ENCODE data around the gene FNDC3B.

Gene FNDC3B

DNA sequence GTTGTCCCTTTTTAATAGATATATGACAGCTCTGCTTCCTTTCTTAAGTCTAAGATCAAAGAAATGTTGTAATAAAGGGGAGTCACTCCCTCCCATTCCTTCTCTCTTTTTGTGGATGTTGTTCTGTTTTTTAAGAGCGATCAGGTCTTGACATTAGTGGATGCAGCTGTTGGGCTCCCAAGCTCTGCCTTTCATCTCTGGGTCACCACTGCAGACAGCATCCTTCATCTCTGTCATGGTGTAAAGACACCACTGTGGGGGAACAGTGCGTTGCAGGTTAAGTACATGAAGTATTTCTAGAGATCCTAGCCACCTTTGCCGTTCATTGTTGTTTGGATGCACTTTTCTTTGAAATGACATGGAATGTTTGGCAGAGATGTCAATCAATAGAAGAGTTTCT lies 17.7 kb downstream of the FNDC3B start:
- no peak overlapping the region for H3K27ac ChIP-seq
- TF ChIP-seq CTCF (IDR thresholded peaks at IDR 0.05) (no peak), ZFX (IDR thresholded peaks at IDR 0.05; ENCODE audit: borderline replicate concordance) (no peak)

- H3K27ac ChIP-seq = no peak overlapping the region
- TF ChIP-seq CTCF (IDR thresholded peaks at IDR 0.05) = no peak
- TF ChIP-seq ZFX (IDR thresholded peaks at IDR 0.05; ENCODE audit: borderline replicate concordance) = no peak
These were observed 18.4 kb downstream of the FNDC3B start for GRCh38 chr3:172057624-172058327.

- H3K27ac ChIP-seq = no peak overlapping the region
- TF ChIP-seq CTCF (IDR thresholded peaks at IDR 0.05) = no peak
- no peak for TF ChIP-seq ZFX (IDR thresholded peaks at IDR 0.05; ENCODE audit: borderline replicate concordance)
These were observed 20.2 kb downstream of the FNDC3B start for GRCh38 chr3:172059532-172059931.

GRCh38 chr3:172060234-172060633 lies 20.9 kb downstream of the FNDC3B start:
- TF ChIP-seq CTCF (IDR thresholded peaks at IDR 0.05) = no peak
- no peak overlapping the region for H3K27ac ChIP-seq

DNA sequence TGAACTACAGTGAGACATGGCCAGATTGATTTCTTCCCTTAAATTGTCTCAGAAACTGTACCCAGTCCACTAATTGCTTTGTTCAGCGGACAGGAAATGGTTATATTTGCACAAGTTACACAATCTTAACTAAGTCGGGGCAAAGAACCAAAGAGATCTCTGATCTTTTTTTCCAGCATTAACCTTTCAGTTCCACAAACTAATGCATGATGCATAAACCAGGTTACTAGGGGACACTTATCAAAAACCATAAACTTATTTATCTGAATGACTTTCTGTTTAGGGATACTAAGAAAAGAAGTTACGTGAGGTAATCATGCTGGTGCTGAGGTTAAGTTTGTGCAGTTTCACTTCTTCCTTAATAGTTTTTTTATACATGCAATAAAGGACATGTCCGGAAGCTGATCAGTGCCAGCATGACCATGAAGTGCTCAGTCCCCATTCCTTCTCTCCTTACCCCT lies 22.4 kb downstream of the FNDC3B start:
- H3K27ac ChIP-seq = no peak overlapping the region
- TF ChIP-seq ZFX (IDR thresholded peaks at IDR 0.05; ENCODE audit: borderline replicate concordance) = no peak

DNA sequence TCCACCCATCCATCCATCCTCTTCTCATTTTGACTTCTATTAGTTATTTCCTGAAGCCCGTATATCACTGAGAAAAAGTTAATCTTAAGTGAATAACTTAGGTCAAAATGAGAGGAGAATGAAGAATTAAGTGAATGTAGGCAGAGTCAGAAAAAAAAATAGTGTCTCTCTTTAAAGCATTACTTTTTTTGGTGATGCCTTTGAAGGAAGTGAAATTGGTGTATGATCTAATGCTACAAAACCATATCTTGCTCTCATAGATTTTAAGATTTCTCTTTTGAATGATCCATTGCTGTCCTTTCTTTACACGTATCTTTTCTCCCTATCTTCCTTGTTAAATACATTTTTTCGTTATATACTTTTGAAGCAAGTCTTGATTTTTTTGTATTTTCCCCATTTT lies 23.4 kb downstream of the FNDC3B start:
- H3K27ac ChIP-seq = no peak overlapping the region
- no peak for TF ChIP-seq ZFX (IDR thresholded peaks at IDR 0.05; ENCODE audit: borderline replicate concordance)
- no peak for TF ChIP-seq CTCF (IDR thresholded peaks at IDR 0.05)

DNA sequence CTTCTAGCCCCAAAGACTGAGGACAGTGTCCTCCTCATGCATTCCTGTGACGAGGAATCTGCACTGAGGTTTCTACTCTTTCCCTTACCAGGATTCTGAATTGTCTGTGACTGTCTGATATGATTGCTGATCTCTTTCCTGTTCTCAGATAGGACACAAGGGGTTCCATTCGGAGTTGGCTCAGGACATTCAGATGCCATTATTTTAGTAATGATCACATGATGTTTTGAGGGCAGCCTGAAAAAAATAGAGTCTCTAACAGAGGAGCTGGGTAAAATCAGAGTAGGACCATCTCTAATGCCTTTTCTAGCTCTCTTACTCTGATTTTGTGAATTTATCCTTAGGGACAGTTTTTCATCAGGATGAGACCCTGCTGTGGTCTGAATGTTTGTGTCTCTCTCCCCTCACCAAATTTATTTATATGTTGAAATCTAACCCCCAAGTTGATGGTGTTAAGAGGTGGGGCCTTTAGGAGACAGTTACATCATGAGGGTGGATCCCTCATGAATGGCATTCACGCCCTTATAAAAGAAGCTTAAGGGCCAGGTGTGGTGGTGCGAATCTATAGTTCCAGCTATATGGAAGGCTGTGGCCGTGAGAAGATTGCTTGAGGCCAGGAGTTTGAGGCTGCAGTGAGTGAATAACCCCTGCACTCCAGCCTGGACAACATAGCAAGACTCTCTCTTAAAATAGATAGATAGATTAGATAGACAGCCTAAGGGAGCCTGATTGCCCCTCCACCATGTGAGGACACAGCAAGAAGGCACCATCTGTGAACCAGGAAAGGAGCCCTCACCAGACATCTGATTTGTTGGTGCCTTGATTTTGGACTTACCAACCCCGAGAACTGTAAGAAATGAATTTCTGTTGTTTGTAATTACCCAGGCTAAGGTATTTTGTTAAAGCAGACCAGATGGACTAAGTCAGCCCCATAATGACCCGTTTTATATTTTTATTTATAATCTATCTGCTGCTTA lies 24.4 kb downstream of the FNDC3B start:
- TF ChIP-seq CTCF (IDR thresholded peaks at IDR 0.05) = no peak
- H3K27ac ChIP-seq = no peak overlapping the region
